Gastrocnemius medialis (tissue), 4 donors: ENCODE data around the gene METTL21C.

Experiments used
- CTCF ChIP-seq, 5 experiments: fragments of 450-650 bp in 3 of 5; fragments of 200-600 bp in 2 of 5; sonication (generic) in 2 of 5; IDR thresholded peaks in 4 of 5; conservative IDR thresholded peaks in 1 of 5; 1 replicate in 4 of 5; 2 replicates in 1 of 5; pipeline ENCODE4 v1.5.1; 2016 to 2019; ENCODE audit warnings: antibody characterized with exemption in 5 of 5, mild to moderate bottlenecking in 3 of 5, moderate library complexity in 3 of 5
- POLR2A ChIP-seq, 2 donors: fragments of 450-650 bp; IDR thresholded peaks; one replicate each; pipeline ENCODE4 v1.6.1; 2017; ENCODE audit warnings: antibody characterized with exemption in 2 of 2, mild to moderate bottlenecking in 2 of 2, moderate library complexity in 2 of 2

- no peak for TF ChIP-seq CTCF (IDR thresholded peaks at IDR 0.05 in 4 of 5, conservative IDR thresholded peaks at IDR 0.05 in 1 of 5)
- no peak for TF ChIP-seq POLR2A (IDR thresholded peaks at IDR 0.05)
These were observed 24.7 kb downstream of the METTL21C start for GRCh38 chr13:102670130-102670529.
